ENCODE measurements around the gene EP400.
"Not testable (repeated sequence)": the region's sequence is repeated elsewhere in the genome, so short reads cannot be mapped to it uniquely, and the experiment has no call there.

EP400 gene

DNA sequence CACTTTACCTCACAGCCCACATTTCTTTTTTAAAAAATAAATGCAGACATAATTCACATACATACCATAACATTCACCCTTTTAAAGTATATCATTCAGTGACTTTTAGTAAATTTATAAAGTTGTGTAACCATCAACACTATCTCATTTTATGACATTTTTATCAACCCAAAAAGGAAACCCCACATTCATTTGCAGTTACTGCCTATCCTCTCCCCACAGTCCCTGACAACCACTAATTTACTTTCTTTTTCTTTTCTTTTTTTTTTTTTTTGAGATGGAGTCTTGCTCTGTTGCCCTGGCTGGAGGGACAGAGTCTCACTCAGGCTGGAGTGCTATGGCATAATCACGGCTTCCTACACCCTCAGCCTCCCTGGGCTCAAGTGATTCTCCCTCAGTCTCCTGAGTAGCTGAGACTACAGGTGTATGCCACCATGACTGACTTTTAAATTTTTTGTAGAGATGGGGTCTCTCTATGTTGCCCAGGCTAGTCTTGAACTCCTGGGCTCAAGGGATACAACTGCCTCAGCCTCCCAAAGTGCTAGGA, 1.5 kb upstream of the EP400 start:
- no peak for DNase-seq (ENCODE audit: low read depth)
- no peak overlapping the region for H3K4me3 ChIP-seq (ENCODE audit: low read depth, low read length)
- TF ChIP-seq, protein P1, sequence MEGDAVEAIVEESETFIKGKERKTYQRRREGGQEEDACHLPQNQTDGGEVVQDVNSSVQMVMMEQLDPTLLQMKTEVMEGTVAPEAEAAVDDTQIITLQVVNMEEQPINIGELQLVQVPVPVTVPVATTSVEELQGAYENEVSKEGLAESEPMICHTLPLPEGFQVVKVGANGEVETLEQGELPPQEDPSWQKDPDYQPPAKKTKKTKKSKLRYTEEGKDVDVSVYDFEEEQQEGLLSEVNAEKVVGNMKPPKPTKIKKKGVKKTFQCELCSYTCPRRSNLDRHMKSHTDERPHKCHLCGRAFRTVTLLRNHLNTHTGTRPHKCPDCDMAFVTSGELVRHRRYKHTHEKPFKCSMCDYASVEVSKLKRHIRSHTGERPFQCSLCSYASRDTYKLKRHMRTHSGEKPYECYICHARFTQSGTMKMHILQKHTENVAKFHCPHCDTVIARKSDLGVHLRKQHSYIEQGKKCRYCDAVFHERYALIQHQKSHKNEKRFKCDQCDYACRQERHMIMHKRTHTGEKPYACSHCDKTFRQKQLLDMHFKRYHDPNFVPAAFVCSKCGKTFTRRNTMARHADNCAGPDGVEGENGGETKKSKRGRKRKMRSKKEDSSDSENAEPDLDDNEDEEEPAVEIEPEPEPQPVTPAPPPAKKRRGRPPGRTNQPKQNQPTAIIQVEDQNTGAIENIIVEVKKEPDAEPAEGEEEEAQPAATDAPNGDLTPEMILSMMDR (conservative IDR thresholded peaks at IDR 0.05; ENCODE audit: low read depth, low read length), result no peak

DNA sequence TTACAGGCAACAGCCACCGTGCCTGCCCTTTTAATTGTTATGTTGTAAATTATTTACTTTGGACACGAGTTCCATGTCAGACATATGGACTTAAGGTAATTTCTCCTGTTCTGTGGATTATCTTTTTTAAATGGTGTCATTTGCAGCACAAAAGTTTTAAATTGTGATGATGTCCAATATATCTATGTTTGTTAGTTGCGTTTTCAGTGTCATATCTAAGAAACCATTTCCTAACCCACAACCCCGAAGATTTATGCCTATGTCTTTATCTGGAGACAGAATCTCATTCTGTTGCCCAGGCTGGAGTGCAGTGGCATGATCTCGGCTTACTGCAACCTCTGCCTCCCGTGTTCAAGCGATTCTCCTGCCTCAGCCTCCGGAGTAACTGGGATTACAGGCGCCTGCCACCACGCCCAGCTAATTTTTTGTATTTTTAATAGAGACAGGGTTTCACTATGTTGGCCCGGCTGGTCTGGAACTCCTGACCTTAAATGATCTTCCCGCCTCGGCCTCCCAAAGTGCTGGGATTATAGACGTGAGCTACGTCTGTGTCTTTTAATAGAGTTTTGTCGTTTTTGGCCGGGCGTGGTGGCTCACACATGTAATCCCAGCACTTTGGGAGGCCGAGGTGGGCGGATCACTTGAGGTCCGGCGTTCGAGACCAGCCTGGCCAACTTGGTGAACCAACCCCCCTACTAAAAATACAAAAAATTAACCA, 870 bp upstream of the EP400 start:
- peak overlapping the region; percentile 83 for H3K4me3 ChIP-seq (ENCODE audit: low read depth, low read length)
- not testable (repeated sequence) for DNase-seq (ENCODE audit: low read depth)

- no peak for DNase-seq (ENCODE audit: low read depth)
- H3K4me3 ChIP-seq (ENCODE audit: low read depth, low read length), result peak overlapping the region; percentile 83
- TF ChIP-seq, protein P1 (conservative IDR thresholded peaks at IDR 0.05; ENCODE audit: low read depth, low read length), result no peak
Observed at GRCh38 chr12:131950182-131950913, 606 bp downstream of the EP400 start.

DNA sequence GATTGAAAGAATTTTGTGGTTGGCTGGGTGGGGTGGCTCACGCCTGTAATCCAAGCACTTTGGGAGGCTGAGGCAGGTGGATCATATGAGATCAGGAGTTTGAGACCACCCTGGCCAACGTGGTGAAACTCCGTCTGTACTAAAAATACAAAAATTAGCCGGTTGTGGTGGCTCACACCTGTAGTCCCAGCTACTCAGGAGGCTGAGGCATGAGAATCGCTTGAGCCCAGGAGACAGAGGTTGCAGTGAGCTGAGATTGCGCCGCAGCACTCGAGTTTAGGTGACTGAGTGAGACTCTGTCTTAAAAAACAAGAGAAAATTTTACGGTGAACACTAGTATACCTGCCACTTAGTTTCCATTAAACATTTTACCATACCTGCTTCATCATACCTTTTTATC, 4.1 kb downstream of the EP400 start:
- H3K4me3 ChIP-seq (ENCODE audit: low read depth, low read length); DNase-seq (ENCODE audit: low read depth): not testable (repeated sequence)

- H3K4me3 ChIP-seq (ENCODE audit: low read depth, low read length); DNase-seq (ENCODE audit: low read depth): not testable (repeated sequence)
Observed at GRCh38 chr12:131954460-131954859, 4.7 kb downstream of the EP400 start.

DNA sequence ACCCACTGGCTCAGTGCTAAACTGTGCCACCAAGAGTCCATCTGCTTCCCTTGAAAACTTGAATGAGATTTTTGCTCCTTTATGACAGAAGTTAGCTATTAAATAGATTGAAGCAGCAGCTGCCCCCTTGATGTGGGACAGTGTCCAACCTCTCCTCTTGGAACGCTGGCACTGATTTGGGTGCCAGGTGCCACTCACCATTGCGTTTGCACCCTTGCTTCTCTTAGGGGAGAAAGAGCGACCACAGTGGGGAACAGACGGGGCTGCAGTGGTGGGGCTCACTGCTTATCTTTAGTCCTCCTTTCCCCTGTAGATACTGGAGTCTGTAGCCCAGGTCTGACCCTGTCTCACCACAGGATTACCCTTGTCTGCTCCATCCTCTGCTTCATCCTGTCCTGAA, 9.4 kb downstream of the EP400 start:
- no peak overlapping the region for H3K4me3 ChIP-seq (ENCODE audit: low read depth, low read length)
- no peak for DNase-seq (ENCODE audit: low read depth)
- TF ChIP-seq, protein P1 (conservative IDR thresholded peaks at IDR 0.05; ENCODE audit: low read depth, low read length), result no peak

- no peak for DNase-seq (ENCODE audit: low read depth)
- H3K4me3 ChIP-seq (ENCODE audit: low read depth, low read length), result no peak overlapping the region
- TF ChIP-seq, protein P1 (conservative IDR thresholded peaks at IDR 0.05; ENCODE audit: low read depth, low read length), result no peak
Observed at GRCh38 chr12:131959641-131960589, 10.2 kb downstream of the EP400 start.

GRCh38 chr12:131960590-131961325, 11.0 kb downstream of the EP400 start:
- DNase-seq (ENCODE audit: low read depth), result not testable (repeated sequence)

GRCh38 chr12:131961328-131961727, 11.6 kb downstream of the EP400 start:
- H3K4me3 ChIP-seq (ENCODE audit: low read depth, low read length); DNase-seq (ENCODE audit: low read depth): not testable (repeated sequence)

More at GRCh38 chr12:131960590-131961325, 11.0 kb downstream of the EP400 start:
- H3K4me3 ChIP-seq (ENCODE audit: low read depth, low read length), result not testable (repeated sequence)
